ENCODE data around the gene GRB2.

Gene GRB2

DNA sequence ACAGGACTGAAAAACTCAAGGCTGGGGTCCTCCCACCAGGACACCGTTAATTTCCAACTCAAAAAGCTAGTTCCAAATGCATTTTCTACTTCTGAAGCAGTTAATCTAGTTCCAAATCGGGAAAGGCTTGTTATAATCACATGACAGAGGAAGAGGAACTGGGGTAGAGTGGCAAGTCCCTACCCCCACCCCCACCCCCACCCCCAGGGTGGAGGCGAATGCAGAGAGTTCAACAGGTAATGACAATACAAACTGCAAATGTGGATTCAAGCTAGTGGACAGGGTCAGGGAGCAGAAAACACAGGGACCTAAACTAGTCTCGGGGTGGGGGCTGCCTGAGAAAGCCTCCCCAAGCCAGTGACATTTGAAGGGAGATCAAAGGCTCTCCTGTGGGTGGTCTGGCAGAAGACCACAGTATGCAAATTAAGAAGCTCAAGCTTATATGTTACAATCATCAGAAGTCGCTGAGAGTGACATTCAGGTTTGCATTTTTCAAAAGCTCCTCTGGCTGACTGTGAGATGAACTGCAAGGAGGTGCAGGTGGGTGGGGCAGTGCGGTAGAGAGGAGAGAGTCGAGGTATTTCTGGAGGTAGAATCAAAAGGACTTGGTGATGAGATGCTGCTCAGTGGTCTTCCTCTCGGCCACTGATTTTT lies 59.8 kb downstream of the GRB2 start:
- TF ChIP-seq, protein P1, sequence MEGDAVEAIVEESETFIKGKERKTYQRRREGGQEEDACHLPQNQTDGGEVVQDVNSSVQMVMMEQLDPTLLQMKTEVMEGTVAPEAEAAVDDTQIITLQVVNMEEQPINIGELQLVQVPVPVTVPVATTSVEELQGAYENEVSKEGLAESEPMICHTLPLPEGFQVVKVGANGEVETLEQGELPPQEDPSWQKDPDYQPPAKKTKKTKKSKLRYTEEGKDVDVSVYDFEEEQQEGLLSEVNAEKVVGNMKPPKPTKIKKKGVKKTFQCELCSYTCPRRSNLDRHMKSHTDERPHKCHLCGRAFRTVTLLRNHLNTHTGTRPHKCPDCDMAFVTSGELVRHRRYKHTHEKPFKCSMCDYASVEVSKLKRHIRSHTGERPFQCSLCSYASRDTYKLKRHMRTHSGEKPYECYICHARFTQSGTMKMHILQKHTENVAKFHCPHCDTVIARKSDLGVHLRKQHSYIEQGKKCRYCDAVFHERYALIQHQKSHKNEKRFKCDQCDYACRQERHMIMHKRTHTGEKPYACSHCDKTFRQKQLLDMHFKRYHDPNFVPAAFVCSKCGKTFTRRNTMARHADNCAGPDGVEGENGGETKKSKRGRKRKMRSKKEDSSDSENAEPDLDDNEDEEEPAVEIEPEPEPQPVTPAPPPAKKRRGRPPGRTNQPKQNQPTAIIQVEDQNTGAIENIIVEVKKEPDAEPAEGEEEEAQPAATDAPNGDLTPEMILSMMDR (conservative IDR thresholded peaks at IDR 0.05; ENCODE audit: control insufficient read depth, insufficient read depth, low read depth, low read length), result no peak
- DNase-seq (ENCODE audit: low read depth), result no peak
- H3K4me3 ChIP-seq (ENCODE audit: control insufficient read depth, low read depth, low read length), result no peak overlapping the region

DNA sequence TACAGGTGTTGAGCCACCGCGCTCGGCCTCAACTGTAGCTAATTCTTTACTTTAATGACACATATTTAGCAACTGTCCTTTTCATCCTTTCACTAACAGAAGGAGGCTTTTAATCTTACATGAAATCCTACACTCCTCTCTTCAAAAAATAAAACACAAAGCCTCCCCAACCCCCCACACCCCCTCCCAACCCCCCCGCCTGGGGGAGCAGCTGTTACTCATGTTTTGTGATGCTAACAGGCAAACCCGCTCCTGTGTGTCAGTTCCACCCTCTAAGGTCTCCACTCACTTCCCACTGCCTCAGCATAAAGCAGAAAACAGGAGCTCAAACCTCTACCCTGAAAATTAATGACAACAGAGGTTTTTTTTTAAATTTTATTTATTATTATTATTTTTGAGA lies 60.8 kb downstream of the GRB2 start:
- no peak for DNase-seq (ENCODE audit: low read depth)

DNA sequence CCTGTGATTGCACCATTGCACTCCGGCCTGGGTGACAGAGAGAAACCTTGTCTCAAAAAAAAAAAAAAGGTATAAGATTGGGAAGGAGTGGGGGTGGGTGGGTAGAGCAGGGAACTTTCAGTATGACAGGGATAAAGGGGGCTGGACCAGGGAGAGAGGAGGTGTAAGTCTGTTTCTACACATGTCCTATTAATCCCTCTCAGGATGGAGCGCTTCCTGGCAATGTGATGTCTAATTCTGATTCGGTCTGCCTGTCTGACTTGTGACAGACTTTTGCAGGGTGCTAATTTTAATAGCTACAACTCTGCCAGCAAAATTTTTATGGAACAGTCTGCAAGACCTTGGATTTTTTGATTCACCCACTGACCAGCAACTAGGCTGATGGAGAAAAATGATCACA lies 62.5 kb downstream of the GRB2 start:
- TF ChIP-seq, protein P1 (conservative IDR thresholded peaks at IDR 0.05; ENCODE audit: control insufficient read depth, insufficient read depth, low read depth, low read length), result no peak
- DNase-seq (ENCODE audit: low read depth), result no peak
- no peak overlapping the region for H3K4me3 ChIP-seq (ENCODE audit: control insufficient read depth, low read depth, low read length)

More for the DNA sequence above, 60.8 kb downstream of the GRB2 start:
- H3K4me3 ChIP-seq (ENCODE audit: control insufficient read depth, low read depth, low read length), result no peak overlapping the region
- TF ChIP-seq, protein P1 (conservative IDR thresholded peaks at IDR 0.05; ENCODE audit: control insufficient read depth, insufficient read depth, low read depth, low read length), result no peak

DNA sequence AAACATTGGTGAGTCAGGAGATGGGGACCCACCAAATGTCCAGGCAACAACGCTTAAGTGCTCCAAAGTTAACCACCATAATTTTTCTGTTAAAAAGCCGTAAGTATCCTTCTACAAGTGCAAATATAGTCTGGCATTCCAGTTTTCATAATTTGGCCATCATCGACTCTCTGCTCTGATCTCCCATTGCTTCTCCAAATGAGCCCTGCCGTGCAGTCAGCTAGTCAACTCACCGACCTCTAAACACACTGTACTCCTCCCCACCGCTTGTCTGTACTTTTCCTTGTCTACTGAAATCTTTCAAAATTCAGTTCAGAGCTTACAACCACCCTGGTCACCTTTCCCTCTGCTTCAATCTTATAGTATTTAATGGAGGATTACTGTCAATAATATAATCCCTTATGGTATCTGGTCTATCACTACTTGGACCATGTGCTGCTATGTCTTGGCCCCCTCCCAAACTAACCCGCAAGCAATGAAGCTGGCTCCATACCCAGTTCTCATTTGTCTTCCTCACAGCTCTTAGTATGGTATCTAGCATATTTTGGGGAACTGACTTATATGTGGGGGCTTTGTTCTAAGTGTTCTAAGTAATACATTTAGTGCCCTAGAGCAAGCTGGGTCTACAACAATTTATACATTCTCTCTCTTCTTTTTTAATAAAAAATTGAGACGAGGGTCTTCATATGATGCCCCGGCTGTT lies 63.5 kb downstream of the GRB2 start:
- TF ChIP-seq, protein P1 (conservative IDR thresholded peaks at IDR 0.05; ENCODE audit: control insufficient read depth, insufficient read depth, low read depth, low read length), result no peak
- no peak overlapping the region for H3K4me3 ChIP-seq (ENCODE audit: control insufficient read depth, low read depth, low read length)

DNA sequence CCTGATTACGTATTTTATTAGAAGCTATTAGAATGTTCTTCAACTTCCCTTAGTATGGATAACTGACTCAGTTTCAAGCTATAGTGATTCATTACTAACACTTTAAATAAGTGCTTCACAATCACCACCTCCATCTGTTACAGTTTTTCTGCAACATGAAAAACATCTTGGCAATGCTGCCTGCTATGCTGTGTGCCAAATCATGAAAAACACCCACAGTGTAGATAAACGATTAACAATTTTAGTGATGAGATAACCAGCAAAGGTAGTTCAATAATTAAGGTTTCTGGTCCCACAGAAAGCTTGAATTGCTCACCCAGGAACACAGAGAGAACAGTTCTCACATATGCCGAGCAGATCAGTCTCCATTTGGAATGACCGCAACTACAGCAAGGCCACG lies 64.8 kb downstream of the GRB2 start:
- H3K4me3 ChIP-seq (ENCODE audit: control insufficient read depth, low read depth, low read length), result no peak overlapping the region
- DNase-seq (ENCODE audit: low read depth), result peak; percentile 42

More for the DNA sequence above, 63.5 kb downstream of the GRB2 start:
- DNase-seq (ENCODE audit: low read depth), result no peak

DNA sequence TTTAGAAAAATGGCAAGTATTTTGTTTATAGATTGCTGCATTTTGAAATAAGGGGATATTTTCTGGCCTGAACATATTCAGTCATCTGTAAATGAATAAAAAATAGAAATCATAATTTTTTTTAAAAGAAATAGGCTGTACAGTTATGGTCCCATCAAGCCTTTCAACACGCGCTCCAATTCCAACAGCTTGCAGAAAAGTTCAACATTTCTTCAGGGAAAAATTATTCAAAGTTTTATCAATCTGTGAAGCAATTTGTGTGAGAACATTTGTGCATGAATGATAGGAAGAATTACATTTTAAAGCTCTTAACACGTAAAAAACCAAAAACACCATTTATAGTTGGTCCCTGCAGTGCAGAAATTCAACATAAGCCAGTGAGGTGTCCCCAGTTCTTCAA lies 65.5 kb downstream of the GRB2 start:
- TF ChIP-seq, protein P1 (conservative IDR thresholded peaks at IDR 0.05; ENCODE audit: control insufficient read depth, insufficient read depth, low read depth, low read length), result no peak
- H3K4me3 ChIP-seq (ENCODE audit: control insufficient read depth, low read depth, low read length), result no peak overlapping the region
- no peak for DNase-seq (ENCODE audit: low read depth)

More for the DNA sequence above, 64.8 kb downstream of the GRB2 start:
- TF ChIP-seq, protein P1 (conservative IDR thresholded peaks at IDR 0.05; ENCODE audit: control insufficient read depth, insufficient read depth, low read depth, low read length), result no peak

Measured in fibroblast of mammary gland (primary cell).